GM19438 (cell line): ENCODE measurements around the gene SHQ1.

ENCODE experiments used
- ATAC-seq: cut with Tn5 transposase; IDR thresholded peaks from one replicate; pipeline ENCODE4 v1.9.1; 2021; ENCODE audit warnings: low read depth; ENCODE audit not compliant: unreplicated experiment

The SHQ1 gene

DNA sequence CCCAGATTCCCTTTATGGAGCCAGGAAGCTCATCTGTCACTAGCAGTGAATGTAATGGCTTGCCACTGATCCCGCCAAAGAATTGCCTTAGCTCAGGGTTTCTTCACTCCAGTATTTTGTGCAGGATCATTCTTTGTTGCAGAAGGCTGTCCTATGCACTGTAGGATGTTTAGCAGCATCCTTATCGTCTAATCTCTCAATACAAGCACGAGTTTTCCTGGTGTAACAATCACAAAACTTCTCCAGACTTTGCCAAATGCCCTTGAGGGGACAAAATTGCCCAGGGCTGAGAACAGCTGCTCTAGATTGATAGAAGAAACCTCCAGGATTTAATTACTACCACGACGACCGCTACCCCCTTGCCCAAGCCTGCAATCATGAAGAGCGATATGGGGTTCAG, 6.8 kb upstream of the SHQ1 start:
- ATAC-seq, result no peak

DNA sequence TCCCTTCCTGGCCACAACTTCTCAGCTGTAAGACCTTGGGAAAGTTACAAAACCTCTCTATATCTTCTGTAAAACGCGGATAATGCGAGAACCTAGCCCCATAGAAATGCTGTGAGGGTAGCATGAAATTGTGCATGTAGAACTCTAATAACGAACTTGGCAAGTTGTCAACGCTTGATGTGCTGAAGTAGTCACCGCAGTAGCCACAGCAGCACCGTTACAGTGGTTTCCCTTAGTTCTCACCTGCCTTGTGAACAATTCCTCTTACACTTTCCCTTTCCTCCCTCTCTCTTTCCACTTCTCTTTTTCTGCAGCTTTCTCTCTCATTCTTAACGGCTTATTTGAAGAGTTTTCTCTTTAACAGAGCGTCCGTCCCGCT, 447 bp upstream of the SHQ1 start:
- peak; percentile 45 for ATAC-seq

DNA sequence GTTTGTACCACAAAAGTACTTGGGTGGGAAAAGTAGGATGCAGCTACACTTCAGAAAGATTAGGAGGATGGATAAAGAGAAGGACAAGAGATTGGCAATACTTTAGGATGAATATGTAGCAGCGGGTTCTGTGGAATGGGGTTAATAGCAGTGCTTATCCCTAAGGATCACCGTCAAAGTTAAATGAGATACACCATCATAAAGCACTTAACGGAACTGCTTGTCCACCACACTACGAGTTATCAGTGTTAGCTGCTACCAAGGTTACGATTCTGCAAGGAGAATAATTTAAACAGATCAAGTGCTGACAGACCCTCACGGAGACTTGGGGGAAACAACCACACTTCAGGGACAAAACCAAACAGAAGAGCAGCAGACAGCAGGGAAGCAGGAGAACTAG, 963 bp downstream of the SHQ1 start:
- ATAC-seq, result no peak

DNA sequence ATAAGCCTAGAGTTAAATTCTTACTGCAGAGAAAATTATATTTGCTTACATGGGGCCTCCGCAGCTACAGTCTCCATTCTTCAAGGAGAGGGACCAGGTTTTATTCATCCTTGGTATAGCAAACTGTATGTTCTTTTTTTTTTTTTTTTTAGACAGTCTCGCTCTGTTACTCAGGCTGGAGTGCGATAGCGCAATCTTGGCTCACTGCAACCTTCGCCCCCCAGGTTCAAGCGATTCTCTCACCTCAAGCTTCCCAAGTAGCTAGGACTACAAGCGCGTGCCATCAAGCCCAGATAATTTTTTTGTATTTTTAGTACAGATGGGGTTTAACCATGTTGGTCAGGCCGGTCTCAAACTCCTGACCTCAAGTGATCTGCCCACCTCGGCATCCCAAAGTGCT, 2.1 kb downstream of the SHQ1 start:
- ATAC-seq, result no peak

DNA sequence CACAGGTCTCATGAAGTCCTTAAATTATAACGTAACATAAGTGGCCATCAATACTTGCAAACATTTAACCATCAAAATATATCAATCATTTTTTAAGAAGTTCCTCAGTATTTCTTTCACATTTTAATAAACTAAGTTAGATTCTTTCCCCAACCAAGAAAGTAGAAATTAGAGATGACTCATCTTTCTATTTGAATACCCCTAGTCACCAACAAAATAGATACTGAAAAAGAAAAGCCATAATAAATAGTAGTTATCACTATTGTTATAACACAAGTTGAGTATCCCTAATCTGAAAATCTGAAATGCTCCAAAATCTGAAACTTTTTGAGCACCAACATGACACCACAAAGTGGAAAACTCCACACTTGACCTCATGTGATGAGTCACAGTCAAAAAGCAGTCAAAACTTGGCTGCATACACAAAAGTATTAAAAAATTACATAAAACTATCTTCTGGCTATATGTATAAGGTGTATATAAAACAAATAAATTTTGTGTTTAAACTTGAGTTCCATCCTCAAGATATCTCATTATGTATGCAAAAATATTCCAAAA, 3.7 kb downstream of the SHQ1 start:
- ATAC-seq, result no peak

DNA sequence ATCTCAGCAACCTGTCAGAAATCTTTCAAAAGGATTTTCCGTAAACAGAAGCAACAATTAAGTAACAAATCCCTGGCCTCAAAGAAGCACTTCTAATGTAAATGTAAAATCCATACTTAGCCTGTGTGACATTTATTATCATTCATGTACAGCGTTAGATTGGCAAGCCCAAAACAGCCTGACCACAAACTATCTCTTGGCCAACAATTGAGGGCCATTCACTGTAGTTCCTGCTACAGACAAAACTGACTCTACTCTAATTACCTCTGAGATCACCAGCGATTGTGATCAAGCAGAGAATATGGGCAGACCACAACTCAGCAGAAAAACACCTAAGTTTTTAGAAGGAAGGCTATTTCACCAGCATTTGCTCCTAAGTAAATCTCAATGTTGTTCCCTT, 9.2 kb downstream of the SHQ1 start:
- no peak for ATAC-seq

DNA sequence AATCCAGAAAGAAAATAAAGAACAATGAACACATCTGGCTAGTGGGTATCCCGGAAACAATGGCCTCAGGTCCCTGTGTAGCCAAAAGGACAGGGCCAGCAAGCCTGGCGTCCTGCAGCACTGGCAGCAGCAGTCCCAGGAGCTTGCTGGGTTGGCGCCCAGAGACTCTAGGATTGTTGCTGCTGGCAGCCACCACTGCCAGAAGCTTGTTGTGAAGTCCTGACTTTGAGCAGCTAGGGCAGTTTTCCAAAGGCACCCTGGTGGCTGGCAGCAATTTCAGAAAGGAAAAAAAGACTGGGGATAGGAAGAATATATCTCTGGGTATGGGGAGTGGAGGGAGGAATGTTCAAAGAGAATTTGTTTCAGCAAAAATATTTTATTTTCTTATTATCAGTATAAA, 11.3 kb downstream of the SHQ1 start:
- ATAC-seq, result no peak

DNA sequence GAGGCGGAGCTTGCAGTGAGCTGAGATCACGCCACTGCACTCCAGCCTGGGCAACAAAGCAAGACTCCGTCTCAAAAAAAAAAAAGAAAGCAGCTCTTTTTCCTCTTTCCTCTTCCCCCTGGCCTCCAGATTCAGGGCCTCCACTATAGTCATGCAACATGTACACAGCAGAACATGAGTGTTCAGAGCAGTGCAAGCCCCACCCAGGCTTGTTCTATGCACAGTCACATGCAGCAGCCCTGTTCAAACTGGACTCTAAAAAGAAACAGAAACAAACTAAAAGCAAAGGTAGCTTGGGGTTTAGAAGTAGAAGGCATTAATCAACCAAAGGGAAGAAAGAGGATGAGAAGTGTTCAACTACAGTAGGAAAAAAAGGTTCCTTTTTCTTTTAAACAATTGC, 11.8 kb downstream of the SHQ1 start:
- no peak for ATAC-seq

DNA sequence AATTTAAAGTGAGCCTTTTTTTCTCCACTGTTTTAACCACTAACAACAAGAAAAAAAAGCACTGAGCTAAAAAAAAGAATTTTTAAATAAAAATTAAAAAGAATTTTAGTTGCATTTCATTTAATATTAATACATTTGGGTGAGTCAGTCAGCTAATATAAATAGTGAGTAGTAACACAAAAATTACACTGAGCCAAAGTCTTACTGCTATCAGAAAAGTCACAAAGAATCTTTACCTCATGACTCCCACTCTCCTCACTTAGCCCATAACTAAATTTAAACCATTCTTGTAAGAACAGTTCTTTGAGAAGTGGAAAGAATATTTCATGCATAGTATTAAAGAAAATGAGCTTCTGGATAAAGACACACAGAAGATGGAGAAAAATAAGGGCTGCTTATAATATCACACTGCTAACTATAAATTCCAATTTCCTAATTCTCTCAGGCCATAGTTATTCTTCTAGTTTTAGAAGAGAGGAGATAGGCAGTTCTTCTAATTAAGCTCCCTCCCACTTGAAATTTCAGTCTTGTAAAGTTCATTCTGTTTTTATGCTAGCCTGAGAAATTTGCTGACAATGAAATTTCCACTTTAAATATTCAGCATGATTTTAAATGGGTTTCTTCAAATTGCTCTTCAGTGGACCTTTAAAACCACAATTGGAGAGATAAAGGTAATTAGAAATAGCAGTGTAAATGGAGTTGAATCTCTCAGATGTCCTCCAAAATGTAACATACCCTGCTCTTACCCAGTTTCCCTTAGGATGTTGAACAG, 17.6 kb downstream of the SHQ1 start:
- no peak for ATAC-seq

DNA sequence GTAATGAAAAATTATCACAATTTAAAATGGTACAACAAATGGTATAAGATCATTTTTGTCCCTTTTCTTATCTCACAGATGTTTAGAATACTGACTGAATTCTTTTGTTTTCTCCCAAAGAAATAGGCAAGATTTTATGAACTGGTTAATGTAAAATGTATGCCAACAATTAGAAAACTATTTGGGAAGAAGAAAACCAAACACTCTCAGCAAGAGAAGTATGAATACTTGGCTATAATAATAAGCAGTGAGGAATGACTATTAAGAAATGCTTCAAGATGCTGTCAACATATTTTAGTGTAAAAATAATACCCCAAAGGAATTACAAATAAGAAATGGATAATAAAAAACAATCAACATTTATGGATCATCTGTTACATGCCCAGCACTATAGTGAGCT, 18.5 kb downstream of the SHQ1 start:
- ATAC-seq, result no peak

DNA sequence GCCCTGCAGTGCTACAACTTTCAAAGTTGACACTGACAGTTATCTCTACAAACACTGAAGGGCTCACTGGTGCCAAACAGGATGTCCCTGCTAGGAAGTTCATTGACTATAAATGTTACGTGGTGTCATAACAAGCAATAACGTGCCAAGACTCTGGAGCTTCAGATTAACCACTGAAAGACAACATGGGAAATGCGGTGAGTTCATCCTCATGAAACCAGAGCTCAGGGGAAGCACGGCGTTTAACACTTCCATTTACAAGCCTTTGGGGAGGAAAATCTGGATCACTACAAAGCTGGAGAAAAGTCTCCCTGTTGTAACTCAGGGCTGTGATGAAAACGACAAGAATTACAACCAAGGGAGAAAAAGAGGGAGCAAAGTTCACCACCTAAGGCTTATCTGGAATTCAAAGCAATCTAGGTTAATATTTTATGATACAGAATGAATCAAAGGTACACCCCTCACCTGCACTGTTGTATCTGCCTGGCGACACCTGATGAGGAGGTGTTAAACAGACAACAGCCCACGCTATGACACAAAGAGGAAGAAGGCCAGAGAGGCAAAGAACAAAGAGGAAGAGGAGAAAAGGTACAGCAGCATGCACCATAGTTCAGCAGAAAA, 27.0 kb downstream of the SHQ1 start:
- ATAC-seq, result no peak

DNA sequence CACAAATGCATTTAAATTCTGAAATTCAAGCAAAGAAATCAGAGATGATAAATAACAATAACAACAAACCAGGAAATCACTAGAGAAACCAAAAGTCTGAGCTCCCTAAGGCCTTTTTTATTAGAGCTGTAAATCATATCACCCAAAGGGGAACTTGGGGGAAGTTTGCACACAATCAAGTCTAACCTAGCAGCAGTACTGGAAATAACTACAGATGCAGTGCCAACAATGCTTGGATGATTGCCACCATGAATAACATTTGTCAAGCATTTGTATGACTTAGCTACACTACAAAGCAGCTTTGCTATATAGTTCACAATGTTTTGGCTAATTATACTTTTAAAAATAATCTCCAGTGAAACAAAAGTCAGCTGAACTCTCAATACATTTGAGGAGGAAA, 27.8 kb downstream of the SHQ1 start:
- ATAC-seq, result no peak

DNA sequence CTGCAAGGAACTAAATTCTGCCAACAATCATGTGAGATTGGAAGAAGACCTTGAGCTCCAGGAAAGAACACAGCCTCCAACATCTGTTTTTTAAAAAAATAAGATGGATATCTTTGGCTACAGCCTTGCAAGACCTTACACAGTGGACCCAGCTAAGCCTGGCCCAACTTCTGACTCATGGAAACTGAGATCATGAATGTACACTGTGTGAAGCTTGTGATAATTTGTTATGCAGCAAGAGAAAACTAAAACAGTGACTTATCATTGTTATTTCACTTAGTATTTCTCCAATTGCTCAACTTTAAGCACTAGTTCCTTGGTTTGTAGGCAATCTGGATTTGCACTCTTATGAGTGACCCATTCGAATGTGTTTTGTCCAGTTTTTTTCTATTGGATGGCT, 29.3 kb downstream of the SHQ1 start:
- no peak for ATAC-seq

DNA sequence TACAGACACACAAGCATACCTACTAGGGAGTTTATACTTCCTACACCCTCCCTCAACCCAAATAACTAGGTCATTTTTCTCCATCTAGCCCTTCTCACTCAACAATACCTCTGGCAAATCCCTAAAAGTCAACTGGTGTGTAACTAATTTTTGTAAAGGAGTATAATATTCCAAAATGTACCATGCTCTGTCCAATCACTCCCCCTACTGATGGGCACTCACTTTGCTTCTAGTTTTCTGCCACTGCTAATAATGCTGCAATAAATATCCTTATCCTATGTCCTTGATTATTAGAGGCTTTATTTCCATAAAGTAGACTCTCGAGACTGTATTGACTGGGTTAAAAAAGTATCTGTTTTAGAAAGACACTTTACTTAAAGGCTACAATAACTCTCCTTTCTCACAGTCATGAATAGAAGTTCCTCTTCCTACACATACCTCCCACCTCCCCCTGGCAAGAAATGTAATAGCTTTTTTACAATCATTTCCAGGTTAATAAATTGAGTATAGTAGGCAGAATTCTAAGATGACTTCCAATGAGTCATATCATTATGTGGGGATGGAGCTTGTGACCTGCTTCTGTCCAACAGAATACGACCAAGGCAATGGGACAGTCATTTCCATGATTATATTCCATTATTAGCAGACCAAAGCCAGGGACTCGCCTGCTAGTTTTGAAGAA, 30.0 kb downstream of the SHQ1 start:
- no peak for ATAC-seq

DNA sequence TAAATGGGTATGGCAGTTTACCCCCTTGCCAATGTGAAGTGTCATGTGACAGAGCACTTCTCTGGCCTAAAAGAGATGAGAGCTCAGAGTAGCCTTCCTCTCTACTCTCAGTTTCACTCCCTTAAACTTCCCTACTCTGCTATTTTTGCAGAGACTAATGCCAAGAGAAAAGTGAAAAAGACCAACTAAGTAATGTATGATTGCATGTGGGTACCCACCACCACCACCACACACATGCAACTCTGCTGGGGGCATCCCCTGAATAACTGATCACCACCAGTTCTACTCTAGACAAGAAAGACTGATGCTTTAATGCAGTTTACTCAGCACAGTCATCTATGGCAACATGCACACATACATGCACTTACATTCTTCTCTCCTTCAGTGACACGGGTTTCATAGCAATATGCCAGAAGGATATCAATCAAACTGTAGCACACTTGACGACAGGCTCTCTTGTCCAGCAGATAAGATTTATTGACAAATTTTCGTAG, 31.3 kb downstream of the SHQ1 start:
- peak; percentile 51 for ATAC-seq

DNA sequence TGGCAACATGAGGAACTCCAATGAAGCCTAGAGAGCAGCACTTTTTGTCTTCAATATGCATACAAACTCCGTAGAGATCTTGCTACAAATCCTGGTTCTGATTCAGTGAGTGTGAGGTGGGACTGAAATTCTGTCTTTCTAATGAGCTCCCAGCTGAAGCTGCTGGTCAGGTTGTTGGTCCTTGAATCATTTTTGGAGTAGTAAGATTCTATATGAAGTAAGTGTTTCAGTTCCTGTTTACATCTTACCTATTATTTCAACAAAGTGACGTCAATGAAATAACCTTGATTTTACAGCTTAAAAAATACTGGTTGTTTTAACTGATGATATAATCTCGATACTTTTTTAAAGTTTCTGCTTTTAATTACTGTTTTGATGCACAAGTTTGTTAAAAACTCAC, 33.9 kb downstream of the SHQ1 start:
- no peak for ATAC-seq

DNA sequence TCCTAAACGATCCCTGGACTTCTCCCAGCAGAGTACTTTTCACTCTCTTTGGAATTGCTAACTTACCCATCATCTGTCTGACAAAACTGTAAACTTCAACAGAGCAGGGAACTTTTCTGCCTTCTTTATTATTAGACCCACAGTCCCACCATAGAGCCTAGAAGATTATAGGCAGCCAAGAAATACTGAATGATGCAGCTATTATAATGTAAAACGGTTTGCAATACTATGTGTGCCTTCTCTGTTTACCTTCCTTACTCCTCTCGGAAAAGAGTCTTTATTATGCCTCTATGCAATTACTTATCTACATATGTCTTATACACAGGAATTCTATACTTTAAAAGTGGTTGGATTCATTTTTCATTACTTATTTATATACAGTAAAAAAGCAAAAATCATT, 36.0 kb downstream of the SHQ1 start:
- ATAC-seq, result no peak

DNA sequence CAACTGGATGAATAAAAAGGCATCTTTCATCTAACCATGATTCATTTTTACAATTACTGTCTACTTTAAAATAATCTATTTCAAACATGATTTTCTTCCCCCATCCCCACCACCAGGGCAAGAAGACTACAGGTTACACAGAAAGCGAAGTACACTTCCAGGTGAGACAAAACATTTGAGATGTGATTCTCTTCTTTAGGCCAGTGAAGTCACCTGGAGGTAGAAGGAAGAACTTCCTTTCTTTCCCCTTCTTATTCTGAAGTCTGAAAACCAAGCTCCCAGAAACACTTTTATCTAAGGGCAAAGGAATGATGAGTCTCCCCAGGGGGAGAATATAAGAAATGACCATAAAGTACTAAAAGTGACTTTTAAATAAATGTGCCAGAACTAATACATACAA, 36.7 kb downstream of the SHQ1 start:
- ATAC-seq, result no peak

DNA sequence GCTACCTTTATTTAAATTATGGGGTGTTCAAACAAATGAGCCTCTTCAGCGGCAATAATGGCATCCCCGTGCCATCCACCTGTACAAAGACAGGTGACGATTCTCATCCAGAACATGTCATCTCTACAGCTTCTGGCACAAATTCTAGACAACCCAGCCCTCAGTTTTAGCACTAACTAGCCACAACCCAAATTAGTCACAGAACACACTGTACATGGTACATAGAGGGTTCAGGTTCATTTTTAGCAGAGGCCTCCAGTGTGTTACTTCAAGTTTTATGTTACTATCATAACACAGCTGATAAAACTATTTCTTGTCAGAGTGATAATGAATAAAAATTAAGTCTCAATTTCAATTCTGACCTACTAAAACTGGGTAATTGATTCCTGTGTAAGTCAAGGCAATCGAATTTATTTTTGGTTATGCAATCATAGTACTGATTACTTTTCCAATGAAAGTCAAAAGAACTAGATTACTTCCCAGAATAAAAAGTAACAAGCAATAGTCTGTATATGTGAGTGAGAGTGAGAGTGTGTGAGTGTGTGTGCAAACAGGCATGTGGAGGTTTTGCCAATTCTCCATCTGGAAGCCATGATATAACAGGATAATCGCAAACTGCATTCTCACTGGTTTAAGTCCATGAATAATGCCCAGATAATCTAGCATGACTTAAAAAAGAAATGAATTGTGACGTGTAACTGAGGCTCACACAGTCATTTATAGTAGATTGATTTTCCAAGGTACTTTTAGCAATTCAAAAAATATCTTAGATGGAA, 37.4 kb downstream of the SHQ1 start:
- ATAC-seq, result no peak

DNA sequence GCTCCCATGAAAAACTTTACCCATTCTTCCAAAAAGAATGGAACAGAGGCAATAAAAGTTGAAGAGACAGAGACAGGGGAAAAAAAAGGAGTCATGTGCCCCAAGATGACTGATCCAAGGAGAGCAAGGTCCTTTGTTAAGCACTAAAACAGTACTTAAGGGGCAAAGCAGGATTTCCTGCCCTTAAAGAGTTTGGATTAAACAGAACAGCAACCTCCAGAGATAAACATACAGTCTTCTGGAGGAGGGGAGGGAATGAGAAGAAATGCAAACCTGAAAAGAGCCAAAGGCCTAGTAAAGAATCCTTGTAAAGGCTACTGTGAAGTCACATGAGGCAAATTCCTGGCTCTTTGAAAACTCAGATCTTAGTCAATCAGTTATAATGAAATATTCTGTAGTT, 38.2 kb downstream of the SHQ1 start:
- ATAC-seq, result no peak

DNA sequence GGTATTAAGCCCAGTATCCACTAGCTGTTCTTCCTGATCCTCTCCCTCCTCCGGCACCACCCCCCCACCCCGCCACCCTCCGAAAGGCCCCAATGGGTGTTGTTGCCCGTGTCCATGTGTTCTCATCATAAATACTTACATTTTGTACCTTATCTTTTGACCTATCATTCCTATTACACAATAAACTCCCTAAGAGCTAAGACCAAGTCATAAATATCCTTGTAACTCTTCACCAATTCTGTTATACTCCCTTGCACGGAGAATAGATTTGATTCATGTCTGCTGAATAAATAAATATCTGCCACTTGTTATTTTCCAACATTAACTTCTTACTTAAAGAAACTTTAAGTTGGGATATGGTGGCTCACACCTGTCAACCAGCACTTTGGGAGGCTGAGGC, 43.9 kb downstream of the SHQ1 start:
- ATAC-seq, result no peak
